WTC11 (cell line): ENCODE measurements around the gene MYH14. TPM values are rescaled to one million over a fixed set of nuclear protein-coding genes. Genes with fewer than 3 reads are reported as not detected.

Experiments
- ATAC-seq: fragments of 200-7000 bp; cut with Tn5 transposase; 2 replicates; pipeline ENCODE4 v1.10.0; 2021; ENCODE audit warnings: mild to moderate bottlenecking, moderate library complexity
- CTCF ChIA-PET: fragments of 300-600 bp; sonication (Branson Sonifier 250); formaldehyde crosslinking; loops from one replicate; lab custom pipeline; 2021; ENCODE audit warnings: antibody characterized with exemption; lab: Charles Lee
- POLR2A ChIA-PET: fragments of 350-600 bp; sonication (Branson Sonifier 250); formaldehyde crosslinking; loops from one replicate; lab custom pipeline; 2021; ENCODE audit warnings: antibody characterized with exemption; lab: Charles Lee
- DNase-seq: peaks from one replicate; pipeline ENCODE4 v3.0.0; 2021; ENCODE audit warnings: low spot score
- H3K27ac Mint-ChIP-seq: 2 replicates; pipeline ENCODE4 v1.8.0; 2021; ENCODE audit warnings: mixed read lengths
- H3K27me3 Mint-ChIP-seq: 2 replicates; pipeline ENCODE4 v1.8.0; 2021; ENCODE audit warnings: low read depth, mild to moderate bottlenecking, moderate library complexity, mixed read lengths
- H3K36me3 Mint-ChIP-seq: 2 replicates; pipeline ENCODE4 v1.8.0; 2021; ENCODE audit warnings: mixed read lengths
- H3K4me1 Mint-ChIP-seq: 2 replicates; pipeline ENCODE4 v1.8.0; 2022; ENCODE audit warnings: mixed read lengths
- H3K4me3 Mint-ChIP-seq: 2 replicates; pipeline ENCODE4 v1.8.0; 2021; ENCODE audit warnings: mild to moderate bottlenecking, moderate library complexity, mixed read lengths
- H3K9me3 Mint-ChIP-seq: 2 replicates; pipeline ENCODE4 v1.8.0; 2021; ENCODE audit warnings: mixed read lengths
- ELF4 ChIP-seq: sonication (generic); formaldehyde crosslinking; IDR thresholded peaks from 2 replicates; pipeline ENCODE4 v1.8.1; 2022; ENCODE audit warnings: low read depth, mild to moderate bottlenecking, moderate library complexity, missing genetic modification reagents
- EMX1 ChIP-seq: fragments of 250-450 bp; sonication (Bioruptor Pico); IDR thresholded peaks from 2 replicates; pipeline ENCODE4 v1.8.0; 2021; ENCODE audit warnings: mild to moderate bottlenecking
- ETV6 ChIP-seq: sonication (generic); formaldehyde crosslinking; IDR thresholded peaks from 2 replicates; pipeline ENCODE4 v1.8.1; 2022; ENCODE audit warnings: mild to moderate bottlenecking, missing genetic modification reagents
- FOXJ3 ChIP-seq: sonication (generic); formaldehyde crosslinking; IDR thresholded peaks from 2 replicates; pipeline ENCODE4 v1.9.0; 2021; ENCODE audit warnings: missing genetic modification reagents, mild to moderate bottlenecking, borderline replicate concordance
- FOXK1 ChIP-seq: sonication (generic); formaldehyde crosslinking; IDR thresholded peaks from 2 replicates; pipeline ENCODE4 v1.8.0; 2022; ENCODE audit warnings: mild to moderate bottlenecking, moderate library complexity, missing genetic modification reagents
- GRHL2 ChIP-seq: fragments of 250-450 bp; sonication (Bioruptor Pico); IDR thresholded peaks from 2 replicates; pipeline ENCODE4 v1.8.0; 2022; ENCODE audit warnings: mild to moderate bottlenecking, moderate library complexity; ENCODE audit not compliant: insufficient replicate concordance, severe bottlenecking
- GTF2I ChIP-seq: fragments of 250-450 bp; sonication (Bioruptor Pico); conservative IDR thresholded peaks from 2 replicates; pipeline ENCODE4 v1.4.0; 2021; ENCODE audit warnings: mild to moderate bottlenecking
- HMGA2 ChIP-seq: fragments of 250-450 bp; sonication (Bioruptor Pico); IDR thresholded peaks from 2 replicates; pipeline ENCODE4 v1.4.0; 2021; ENCODE audit warnings: mild to moderate bottlenecking, moderate library complexity
- IRF2 ChIP-seq: sonication (generic); formaldehyde crosslinking; IDR thresholded peaks from 2 replicates; pipeline ENCODE4 v1.8.0; 2022; ENCODE audit warnings: low read depth, missing genetic modification reagents, borderline replicate concordance
- JAZF1 ChIP-seq: fragments of 250-450 bp; sonication (Bioruptor Pico); IDR thresholded peaks from 2 replicates; pipeline ENCODE4 v1.9.0; 2021; ENCODE audit warnings: moderate library complexity, mild to moderate bottlenecking, inconsistent platforms
- NR1H2 ChIP-seq: sonication (generic); formaldehyde crosslinking; IDR thresholded peaks from 2 replicates; pipeline ENCODE4 v1.9.0; 2021; ENCODE audit warnings: mild to moderate bottlenecking, moderate library complexity, missing genetic modification reagents
- RELA ChIP-seq: sonication (generic); formaldehyde crosslinking; IDR thresholded peaks from 2 replicates; pipeline ENCODE4 v1.8.1; 2022; ENCODE audit warnings: missing genetic modification reagents, mild to moderate bottlenecking, borderline replicate concordance
- TEAD4 ChIP-seq: sonication (generic); formaldehyde crosslinking; IDR thresholded peaks from 2 replicates; pipeline ENCODE4 v1.8.0; 2022; ENCODE audit warnings: mild to moderate bottlenecking, missing genetic modification reagents
- ZBTB21 ChIP-seq: sonication (generic); formaldehyde crosslinking; IDR thresholded peaks from 2 replicates; pipeline ENCODE4 v1.8.1; 2023; ENCODE audit warnings: mild to moderate bottlenecking, missing genetic modification reagents, borderline replicate concordance
- ZNF121 ChIP-seq: sonication (generic); formaldehyde crosslinking; IDR thresholded peaks from 2 replicates; pipeline ENCODE4 v1.8.0; 2023; ENCODE audit warnings: missing genetic modification reagents
- ZNF263 ChIP-seq: sonication (generic); formaldehyde crosslinking; IDR thresholded peaks from 2 replicates; pipeline ENCODE4 v1.8.1; 2022; ENCODE audit warnings: low read depth, mild to moderate bottlenecking, moderate library complexity, missing genetic modification reagents
- ZNF416 ChIP-seq: fragments of 250-450 bp; sonication (Bioruptor Pico); IDR thresholded peaks from 2 replicates; pipeline ENCODE4 v1.9.0; 2021; ENCODE audit warnings: mild to moderate bottlenecking, inconsistent platforms
- ZNF423 ChIP-seq: fragments of 250-450 bp; sonication (Bioruptor Pico); IDR thresholded peaks from 2 replicates; pipeline ENCODE4 v2.1.2; 2022; ENCODE audit warnings: mild to moderate bottlenecking, moderate library complexity
- ZNF671 ChIP-seq: fragments of 250-450 bp; sonication (Bioruptor Pico); IDR thresholded peaks from 2 replicates; pipeline ENCODE4 v1.8.0; 2021; ENCODE audit warnings: mild to moderate bottlenecking
- total RNA-seq: library from RNA; stranded (reverse); gene quantifications from 3 replicates; pipeline ENCODE4 v1.2.3, GENCODE V29; 2021
- TF ChIP-seq, protein P1 (sequence below): sonication (generic); formaldehyde crosslinking; IDR thresholded peaks from 2 replicates; pipeline ENCODE4 v1.8.1; 2023; ENCODE audit warnings: mild to moderate bottlenecking, moderate library complexity, missing genetic modification reagents
- TF ChIP-seq, protein P2 (sequence below): sonication (generic); formaldehyde crosslinking; IDR thresholded peaks from 2 replicates; pipeline ENCODE4 v1.8.0; 2022; ENCODE audit warnings: mild to moderate bottlenecking, missing genetic modification reagents
- TF ChIP-seq, protein P3 (sequence below): sonication (generic); formaldehyde crosslinking; IDR thresholded peaks from 2 replicates; pipeline ENCODE4 v1.8.1; 2022; ENCODE audit warnings: mild to moderate bottlenecking, moderate library complexity, missing genetic modification reagents
- TF ChIP-seq, protein P4 (sequence below): sonication (generic); formaldehyde crosslinking; IDR thresholded peaks from 2 replicates; pipeline ENCODE4 v1.8.0; 2022; ENCODE audit warnings: missing genetic modification reagents
- TF ChIP-seq, protein P5 (sequence below): sonication (generic); formaldehyde crosslinking; conservative IDR thresholded peaks from 2 replicates; pipeline ENCODE4 v1.8.1; 2023; ENCODE audit warnings: mild to moderate bottlenecking, low read depth, missing genetic modification reagents, moderate library complexity

The MYH14 gene
- total RNA-seq, 1 experiment from 2014 or later: 25.8 TPM

DNA sequence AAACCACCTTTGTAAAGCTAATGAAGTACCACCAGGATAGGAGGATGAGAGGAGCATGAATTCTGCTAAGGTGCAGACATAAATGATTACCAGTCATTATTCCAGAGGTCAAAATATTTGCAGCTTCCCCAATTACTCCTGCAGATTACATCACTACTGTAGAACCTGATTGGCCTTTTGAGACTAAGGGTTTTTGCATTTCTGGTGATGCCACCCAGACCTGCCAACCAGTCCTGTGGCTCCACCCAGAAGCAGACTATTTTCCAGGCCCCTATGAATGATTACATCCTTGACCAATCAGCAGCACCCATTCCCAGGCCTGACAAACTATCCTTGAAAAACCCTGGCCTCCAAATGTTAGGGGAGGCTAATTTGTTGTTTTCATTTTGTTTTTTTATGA, 136.9 kb downstream of the MYH14 start:
- TF ChIP-seq NR1H2 (CRISPR knock-in tag) (no peak), ETV6 (CRISPR knock-in tag) (no peak), TEAD4 (CRISPR knock-in tag) (no peak), HMGA2 (CRISPR knock-in tag) (no peak), ELF4 (no peak), FOXK1 (CRISPR knock-in tag) (no peak), ZNF121 (no peak), JAZF1 (CRISPR knock-in tag) (no peak), ZNF416 (CRISPR knock-in tag) (no peak), ZNF423 (CRISPR knock-in tag) (no peak), RELA (no peak), EMX1 (no peak)
- TF ChIP-seq, protein P1, sequence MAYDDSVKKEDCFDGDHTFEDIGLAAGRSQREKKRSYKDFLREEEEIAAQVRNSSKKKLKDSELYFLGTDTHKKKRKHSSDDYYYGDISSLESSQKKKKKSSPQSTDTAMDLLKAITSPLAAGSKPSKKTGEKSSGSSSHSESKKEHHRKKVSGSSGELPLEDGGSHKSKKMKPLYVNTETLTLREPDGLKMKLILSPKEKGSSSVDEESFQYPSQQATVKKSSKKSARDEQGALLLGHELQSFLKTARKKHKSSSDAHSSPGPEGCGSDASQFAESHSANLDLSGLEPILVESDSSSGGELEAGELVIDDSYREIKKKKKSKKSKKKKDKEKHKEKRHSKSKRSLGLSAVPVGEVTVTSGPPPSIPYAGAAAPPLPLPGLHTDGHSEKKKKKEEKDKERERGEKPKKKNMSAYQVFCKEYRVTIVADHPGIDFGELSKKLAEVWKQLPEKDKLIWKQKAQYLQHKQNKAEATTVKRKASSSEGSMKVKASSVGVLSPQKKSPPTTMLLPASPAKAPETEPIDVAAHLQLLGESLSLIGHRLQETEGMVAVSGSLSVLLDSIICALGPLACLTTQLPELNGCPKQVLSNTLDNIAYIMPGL (CRISPR knock-in tag): no peak
- TF ChIP-seq, protein P2, sequence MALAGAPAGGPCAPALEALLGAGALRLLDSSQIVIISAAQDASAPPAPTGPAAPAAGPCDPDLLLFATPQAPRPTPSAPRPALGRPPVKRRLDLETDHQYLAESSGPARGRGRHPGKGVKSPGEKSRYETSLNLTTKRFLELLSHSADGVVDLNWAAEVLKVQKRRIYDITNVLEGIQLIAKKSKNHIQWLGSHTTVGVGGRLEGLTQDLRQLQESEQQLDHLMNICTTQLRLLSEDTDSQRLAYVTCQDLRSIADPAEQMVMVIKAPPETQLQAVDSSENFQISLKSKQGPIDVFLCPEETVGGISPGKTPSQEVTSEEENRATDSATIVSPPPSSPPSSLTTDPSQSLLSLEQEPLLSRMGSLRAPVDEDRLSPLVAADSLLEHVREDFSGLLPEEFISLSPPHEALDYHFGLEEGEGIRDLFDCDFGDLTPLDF (CRISPR knock-in tag): no peak
- TF ChIP-seq, all 79 proteins: peak for 0
- H3K36me3 Mint-ChIP-seq: peaks cover 32% of the 10 kb centered on the region
- DNase-seq (no peak), ATAC-seq (no peak)
- POLR2A ChIA-PET: no interaction called here
- peaks cover 20% of the 10 kb centered on the region for H3K9me3 Mint-ChIP-seq
- no peak overlapping the region for H3K4me3 Mint-ChIP-seq
- H3K27me3 Mint-ChIP-seq: peaks cover 22% of the 10 kb centered on the region
- CTCF ChIA-PET: interaction anchor here (1.8 kb wide), 1 partner anchor 17 kb away, joined by 7 read pairs; no protein-coding TSS in a partner anchor
- no peak overlapping the region for H3K27ac Mint-ChIP-seq
- H3K4me1 Mint-ChIP-seq: peaks cover 6% of the 10 kb centered on the region

DNA sequence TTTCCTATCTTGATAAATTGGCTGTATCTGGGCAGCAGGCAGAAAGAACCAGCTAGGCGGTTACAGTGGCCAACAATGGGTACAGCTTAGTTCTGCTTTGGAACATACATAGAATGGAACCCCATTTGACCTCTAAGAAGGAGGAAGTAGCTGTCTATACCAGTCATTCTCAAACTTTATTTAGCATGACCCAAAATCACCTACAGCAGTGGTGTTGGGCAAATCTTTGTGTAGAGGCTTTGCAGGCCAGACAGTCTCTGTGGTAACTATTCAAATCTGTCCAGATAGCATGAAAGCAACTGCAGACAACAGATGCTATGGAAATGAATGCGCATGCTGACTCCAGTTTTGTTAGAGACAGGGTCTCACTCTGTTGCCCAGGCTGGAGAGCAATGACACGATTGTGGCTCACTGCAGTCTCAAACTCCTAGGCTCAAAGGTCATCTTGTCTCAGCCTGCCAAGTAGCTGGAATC, 137.7 kb downstream of the MYH14 start:
- Mint-ChIP-seq H3K4me1 (no peaks in the 10 kb centered on the region), H3K9me3 (peaks cover 22% of the 10 kb centered on the region)
- TF ChIP-seq RELA (no peak), FOXJ3 (no peak), ZNF671 (no peak), IRF2 (CRISPR knock-in tag) (no peak)
- TF ChIP-seq, protein P3, sequence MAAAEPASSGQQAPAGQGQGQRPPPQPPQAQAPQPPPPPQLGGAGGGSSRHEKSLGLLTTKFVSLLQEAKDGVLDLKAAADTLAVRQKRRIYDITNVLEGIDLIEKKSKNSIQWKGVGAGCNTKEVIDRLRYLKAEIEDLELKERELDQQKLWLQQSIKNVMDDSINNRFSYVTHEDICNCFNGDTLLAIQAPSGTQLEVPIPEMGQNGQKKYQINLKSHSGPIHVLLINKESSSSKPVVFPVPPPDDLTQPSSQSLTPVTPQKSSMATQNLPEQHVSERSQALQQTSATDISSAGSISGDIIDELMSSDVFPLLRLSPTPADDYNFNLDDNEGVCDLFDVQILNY (CRISPR knock-in tag): no peak
- TF ChIP-seq, all 79 proteins: peak for 0
- ChIA-PET CTCF (interaction anchor here (1.8 kb wide), 1 partner anchor 16 kb away, joined by 7 read pairs; no protein-coding TSS in a partner anchor), POLR2A (no interaction called here)
- H3K36me3 Mint-ChIP-seq: peaks cover 37% of the 10 kb centered on the region
- no peak overlapping the region for H3K4me3 Mint-ChIP-seq
- no peak overlapping the region for H3K27ac Mint-ChIP-seq
- DNase-seq: no peak
- ATAC-seq: no peak
- peaks cover 16% of the 10 kb centered on the region for H3K27me3 Mint-ChIP-seq

DNA sequence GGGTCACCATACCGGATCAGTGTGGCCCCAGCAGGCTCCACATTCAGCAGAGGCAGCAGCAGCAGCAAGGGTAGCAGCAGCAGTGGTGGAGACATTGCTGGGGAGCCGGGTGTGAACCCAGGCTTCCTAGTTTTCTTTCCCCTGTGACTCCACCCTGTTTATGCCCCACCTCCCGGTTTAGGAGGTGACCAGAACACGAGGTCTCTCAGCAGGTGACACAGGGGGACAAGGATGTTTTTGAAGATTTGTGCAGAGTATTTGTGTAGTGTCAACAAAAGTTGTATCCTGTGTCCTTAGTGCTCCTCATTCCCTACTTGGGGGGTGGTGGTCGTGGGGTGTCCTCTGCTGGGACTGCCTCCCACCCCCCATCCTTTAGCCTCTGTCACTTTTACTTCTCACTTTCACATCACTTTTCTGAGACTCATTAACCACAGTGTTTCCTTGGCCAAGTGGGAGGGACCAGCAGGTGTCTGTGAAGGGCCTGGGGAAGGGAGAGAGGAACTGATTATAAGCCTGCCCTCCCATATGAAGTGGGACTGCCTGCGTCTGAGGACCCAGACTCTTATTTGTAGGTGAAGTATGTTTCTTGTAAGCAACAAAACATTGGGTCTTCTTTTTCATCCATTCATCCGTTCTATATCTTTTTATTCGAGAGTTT, 141.4 kb downstream of the MYH14 start:
- no peak for ATAC-seq
- DNase-seq: no peak
- Mint-ChIP-seq H3K27ac (no peak overlapping the region), H3K27me3 (peaks cover 4% of the 10 kb centered on the region), H3K36me3 (peaks cover 27% of the 10 kb centered on the region), H3K9me3 (peaks cover 20% of the 10 kb centered on the region), H3K4me3 (no peak overlapping the region), H3K4me1 (no peaks in the 10 kb centered on the region)
- ChIA-PET CTCF (interaction anchor here (1.0 kb wide), 1 partner anchor 24 kb away, joined by 3 read pairs; no protein-coding TSS in a partner anchor), POLR2A (no interaction called here)
- TF ChIP-seq GTF2I (CRISPR knock-in tag) (no peak), GRHL2 (CRISPR knock-in tag) (no peak), ZNF263 (CRISPR knock-in tag) (no peak), ZBTB21 (CRISPR knock-in tag) (no peak), ELF4 (no peak)
- TF ChIP-seq, protein P4, sequence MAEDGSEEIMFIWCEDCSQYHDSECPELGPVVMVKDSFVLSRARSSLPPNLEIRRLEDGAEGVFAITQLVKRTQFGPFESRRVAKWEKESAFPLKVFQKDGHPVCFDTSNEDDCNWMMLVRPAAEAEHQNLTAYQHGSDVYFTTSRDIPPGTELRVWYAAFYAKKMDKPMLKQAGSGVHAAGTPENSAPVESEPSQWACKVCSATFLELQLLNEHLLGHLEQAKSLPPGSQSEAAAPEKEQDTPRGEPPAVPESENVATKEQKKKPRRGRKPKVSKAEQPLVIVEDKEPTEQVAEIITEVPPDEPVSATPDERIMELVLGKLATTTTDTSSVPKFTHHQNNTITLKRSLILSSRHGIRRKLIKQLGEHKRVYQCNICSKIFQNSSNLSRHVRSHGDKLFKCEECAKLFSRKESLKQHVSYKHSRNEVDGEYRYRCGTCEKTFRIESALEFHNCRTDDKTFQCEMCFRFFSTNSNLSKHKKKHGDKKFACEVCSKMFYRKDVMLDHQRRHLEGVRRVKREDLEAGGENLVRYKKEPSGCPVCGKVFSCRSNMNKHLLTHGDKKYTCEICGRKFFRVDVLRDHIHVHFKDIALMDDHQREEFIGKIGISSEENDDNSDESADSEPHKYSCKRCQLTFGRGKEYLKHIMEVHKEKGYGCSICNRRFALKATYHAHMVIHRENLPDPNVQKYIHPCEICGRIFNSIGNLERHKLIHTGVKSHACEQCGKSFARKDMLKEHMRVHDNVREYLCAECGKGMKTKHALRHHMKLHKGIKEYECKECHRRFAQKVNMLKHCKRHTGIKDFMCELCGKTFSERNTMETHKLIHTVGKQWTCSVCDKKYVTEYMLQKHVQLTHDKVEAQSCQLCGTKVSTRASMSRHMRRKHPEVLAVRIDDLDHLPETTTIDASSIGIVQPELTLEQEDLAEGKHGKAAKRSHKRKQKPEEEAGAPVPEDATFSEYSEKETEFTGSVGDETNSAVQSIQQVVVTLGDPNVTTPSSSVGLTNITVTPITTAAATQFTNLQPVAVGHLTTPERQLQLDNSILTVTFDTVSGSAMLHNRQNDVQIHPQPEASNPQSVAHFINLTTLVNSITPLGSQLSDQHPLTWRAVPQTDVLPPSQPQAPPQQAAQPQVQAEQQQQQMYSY (CRISPR knock-in tag): no peak
- TF ChIP-seq, protein P5, sequence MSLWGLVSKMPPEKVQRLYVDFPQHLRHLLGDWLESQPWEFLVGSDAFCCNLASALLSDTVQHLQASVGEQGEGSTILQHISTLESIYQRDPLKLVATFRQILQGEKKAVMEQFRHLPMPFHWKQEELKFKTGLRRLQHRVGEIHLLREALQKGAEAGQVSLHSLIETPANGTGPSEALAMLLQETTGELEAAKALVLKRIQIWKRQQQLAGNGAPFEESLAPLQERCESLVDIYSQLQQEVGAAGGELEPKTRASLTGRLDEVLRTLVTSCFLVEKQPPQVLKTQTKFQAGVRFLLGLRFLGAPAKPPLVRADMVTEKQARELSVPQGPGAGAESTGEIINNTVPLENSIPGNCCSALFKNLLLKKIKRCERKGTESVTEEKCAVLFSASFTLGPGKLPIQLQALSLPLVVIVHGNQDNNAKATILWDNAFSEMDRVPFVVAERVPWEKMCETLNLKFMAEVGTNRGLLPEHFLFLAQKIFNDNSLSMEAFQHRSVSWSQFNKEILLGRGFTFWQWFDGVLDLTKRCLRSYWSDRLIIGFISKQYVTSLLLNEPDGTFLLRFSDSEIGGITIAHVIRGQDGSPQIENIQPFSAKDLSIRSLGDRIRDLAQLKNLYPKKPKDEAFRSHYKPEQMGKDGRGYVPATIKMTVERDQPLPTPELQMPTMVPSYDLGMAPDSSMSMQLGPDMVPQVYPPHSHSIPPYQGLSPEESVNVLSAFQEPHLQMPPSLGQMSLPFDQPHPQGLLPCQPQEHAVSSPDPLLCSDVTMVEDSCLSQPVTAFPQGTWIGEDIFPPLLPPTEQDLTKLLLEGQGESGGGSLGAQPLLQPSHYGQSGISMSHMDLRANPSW (CRISPR knock-in tag): no peak
